OCI-LY7 (cell line): ENCODE results near the gene SEC24B.

Experiments used
- CTCF ChIP-seq: fragments of 200-600 bp; sonication (generic); conservative IDR thresholded peaks from 2 replicates; pipeline ENCODE4 v1.5.1; 2014; ENCODE audit warnings: mild to moderate bottlenecking, antibody characterized with exemption, low read length, moderate library complexity, mixed read lengths
- EZH2phosphoT487 ChIP-seq: fragments of 200-600 bp; sonication (generic); IDR thresholded peaks from 2 replicates; pipeline ENCODE4 v1.6.1; 2018; ENCODE audit warnings: low read depth, borderline replicate concordance, mild to moderate bottlenecking, mixed run types, antibody characterized with exemption, low read length, moderate library complexity, mixed read lengths

- TF ChIP-seq CTCF (no peak), EZH2phosphoT487 (no peak)
These were observed 121.4 kb downstream of the SEC24B start for GRCh38 chr4:109554971-109555370.
